Epithelial cell of proximal tubule (primary cell): ENCODE data around the gene SLC30A9. TPM values are rescaled to one million over a fixed set of nuclear protein-coding genes. Genes with fewer than 3 reads are reported as not detected.

ENCODE experiments used
- DNase-seq: peaks from one replicate; pipeline ENCODE4 v3.0.0-alpha.2; 2011; ENCODE audit warnings: low read depth
- H3K4me3 ChIP-seq: 2 replicates; pipeline ENCODE4 v1.5.1; 2011; ENCODE audit warnings: low read depth, mild to moderate bottlenecking, low read length
- total RNA-seq: library from RNA; depleted of rRNA; stranded (reverse); fragments of >200 nt; gene quantifications from 2 replicates; pipeline ENCODE4 v1.2.3, GENCODE V29; 2015
- TF ChIP-seq, protein P1 (sequence below): conservative IDR thresholded peaks from 2 replicates; pipeline ENCODE4 v1.5.1; 2012; ENCODE audit warnings: low read depth, mild to moderate bottlenecking, low read length

The SLC30A9 gene
- total RNA-seq, 1 donor from 2014 or later = 53.6 TPM

DNA sequence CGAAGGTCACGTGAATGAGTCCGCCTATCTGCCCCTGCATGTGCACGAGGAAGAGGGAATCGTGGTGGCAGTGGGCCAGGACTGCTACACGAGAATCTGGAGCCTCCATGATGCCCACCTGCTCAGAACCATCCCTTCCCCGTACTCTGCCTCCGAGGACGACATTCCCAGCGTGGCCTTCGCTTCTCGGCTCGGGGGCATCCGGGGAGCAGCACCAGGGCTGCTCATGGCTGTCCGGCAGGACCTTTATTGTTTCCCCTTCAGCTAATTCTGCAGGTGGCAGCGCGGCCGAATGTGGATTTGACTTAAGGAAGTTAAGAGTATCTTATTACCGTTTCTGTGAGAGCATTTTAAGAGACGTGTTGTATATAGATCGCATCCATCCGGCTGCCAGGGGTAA is 7.6 kb upstream of the SLC30A9 start:
- H3K4me3 ChIP-seq = no peak overlapping the region
- no peak for DNase-seq
- TF ChIP-seq, protein P1, sequence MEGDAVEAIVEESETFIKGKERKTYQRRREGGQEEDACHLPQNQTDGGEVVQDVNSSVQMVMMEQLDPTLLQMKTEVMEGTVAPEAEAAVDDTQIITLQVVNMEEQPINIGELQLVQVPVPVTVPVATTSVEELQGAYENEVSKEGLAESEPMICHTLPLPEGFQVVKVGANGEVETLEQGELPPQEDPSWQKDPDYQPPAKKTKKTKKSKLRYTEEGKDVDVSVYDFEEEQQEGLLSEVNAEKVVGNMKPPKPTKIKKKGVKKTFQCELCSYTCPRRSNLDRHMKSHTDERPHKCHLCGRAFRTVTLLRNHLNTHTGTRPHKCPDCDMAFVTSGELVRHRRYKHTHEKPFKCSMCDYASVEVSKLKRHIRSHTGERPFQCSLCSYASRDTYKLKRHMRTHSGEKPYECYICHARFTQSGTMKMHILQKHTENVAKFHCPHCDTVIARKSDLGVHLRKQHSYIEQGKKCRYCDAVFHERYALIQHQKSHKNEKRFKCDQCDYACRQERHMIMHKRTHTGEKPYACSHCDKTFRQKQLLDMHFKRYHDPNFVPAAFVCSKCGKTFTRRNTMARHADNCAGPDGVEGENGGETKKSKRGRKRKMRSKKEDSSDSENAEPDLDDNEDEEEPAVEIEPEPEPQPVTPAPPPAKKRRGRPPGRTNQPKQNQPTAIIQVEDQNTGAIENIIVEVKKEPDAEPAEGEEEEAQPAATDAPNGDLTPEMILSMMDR = no peak

DNA sequence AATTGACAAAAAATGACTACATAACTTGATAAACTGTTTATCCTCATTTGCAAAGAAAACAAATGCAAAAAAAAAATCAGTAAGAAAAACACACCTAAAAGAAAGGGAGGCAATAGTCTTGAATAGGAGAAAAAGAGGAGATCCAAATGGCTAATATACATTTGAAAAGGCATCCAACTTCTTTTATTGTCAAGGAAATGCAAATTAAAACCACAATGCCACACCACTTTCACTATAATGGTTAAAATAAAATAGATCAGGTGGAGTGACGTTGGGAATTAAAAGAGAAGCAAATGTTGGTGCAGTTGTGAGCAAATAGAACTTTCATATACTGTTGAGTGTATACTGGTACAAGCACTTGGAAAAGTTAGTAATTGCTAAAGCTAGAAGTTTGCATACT is 5.2 kb upstream of the SLC30A9 start:
- no peak for DNase-seq
- H3K4me3 ChIP-seq = no peak overlapping the region
- TF ChIP-seq, protein P1 = no peak

DNA sequence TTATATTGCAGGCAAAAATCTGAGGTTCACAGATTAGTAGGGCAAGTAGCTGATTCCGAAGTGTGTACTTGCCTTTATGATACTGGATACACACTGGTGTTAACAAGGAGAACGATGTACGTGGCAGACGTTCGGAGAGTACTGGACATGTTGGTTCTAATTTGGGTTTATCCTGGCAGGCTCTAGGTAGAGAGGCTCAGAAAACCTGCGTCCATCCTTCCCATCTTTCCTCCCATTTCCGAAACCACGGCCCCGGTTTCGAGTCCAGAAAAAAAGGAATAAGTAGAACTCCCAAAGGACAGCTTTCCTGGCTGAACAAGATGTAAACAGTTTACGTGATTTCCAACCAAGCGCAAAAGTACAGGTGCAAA is 351 bp upstream of the SLC30A9 start:
- H3K4me3 ChIP-seq = peak overlapping the region; percentile 98
- TF ChIP-seq, protein P1 = no peak
- DNase-seq = no peak

DNA sequence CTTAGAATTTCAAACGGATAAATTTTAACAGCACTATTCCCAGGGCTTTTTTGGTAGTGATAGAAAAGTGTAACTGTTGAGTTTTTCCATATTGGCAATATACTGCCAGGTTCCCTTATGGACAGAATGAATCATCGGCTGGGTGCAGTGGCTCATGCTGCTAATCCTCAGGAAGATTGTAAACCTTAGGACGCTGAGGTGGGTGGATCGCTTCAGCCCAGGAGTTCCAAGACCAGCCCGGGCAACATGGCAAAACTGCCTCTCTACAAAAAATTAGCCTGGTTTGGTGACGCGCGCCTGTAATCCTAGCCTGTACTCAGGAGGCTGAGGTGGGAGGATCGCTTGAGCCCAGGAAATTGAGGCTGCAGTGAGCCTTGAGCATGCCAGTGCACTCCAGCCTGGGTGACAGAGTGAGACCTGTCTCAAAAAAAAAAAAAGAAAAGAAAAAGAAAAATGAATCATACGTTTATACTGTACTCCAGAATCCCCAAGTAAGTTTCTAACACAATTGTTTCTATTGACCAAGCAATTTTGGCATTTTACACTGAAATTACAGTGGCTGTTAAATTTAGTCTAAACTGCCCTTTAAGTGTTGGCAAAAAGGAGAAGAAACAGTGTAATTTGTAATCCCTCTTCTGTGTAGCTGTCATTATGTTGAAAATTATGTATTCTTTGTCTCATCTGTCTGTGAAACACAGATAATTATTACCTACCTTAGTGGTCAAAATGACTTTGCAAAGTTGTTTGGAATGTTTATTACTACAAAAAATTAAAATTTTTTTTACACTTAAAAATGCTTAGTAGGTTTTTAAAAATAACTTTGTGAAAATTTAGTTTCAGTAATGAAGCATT is 1.8 kb downstream of the SLC30A9 start:
- DNase-seq = no peak
- H3K4me3 ChIP-seq = peak overlapping the region; percentile 98
- TF ChIP-seq, protein P1 = no peak

DNA sequence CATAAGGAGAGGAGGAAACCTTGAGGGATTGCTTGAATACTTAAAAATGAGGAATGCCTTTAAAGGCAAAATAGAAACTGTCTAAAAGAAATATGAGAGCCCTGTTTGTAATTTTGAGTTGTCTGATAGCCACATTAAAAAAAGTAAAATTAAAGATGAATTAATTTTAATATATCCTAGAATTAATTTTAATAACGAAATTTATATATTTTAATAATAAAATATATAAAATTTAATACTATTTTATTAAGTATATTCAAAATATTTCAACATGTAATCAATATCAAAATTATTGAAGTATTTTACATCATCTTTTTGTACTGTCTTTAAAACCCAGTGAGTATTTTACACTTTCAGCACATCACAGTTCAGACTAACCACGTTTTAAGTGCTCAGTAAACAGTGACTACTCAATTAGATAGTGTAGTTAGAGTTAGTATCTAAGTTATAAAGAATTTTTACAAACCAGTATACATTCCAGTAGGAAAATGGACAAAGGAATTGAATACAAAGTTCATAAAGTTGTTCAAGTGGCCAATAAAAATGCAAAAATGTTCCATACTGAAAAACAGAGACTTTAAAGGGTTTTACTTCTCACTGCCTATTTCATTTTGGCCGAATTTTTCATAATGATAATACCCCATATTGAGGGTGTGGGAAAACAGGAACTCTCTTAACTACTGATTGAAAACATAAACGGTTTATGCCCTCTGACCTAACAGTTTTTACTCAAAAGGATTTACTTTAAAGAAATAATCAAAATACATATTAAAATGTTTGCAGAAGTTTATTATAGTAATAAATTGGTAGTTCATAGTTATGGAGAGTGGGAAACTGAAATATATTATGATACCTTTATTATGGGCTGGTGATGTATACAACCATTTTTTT is 2.9 kb downstream of the SLC30A9 start:
- DNase-seq = no peak
- no peak overlapping the region for H3K4me3 ChIP-seq
- TF ChIP-seq, protein P1 = no peak

DNA sequence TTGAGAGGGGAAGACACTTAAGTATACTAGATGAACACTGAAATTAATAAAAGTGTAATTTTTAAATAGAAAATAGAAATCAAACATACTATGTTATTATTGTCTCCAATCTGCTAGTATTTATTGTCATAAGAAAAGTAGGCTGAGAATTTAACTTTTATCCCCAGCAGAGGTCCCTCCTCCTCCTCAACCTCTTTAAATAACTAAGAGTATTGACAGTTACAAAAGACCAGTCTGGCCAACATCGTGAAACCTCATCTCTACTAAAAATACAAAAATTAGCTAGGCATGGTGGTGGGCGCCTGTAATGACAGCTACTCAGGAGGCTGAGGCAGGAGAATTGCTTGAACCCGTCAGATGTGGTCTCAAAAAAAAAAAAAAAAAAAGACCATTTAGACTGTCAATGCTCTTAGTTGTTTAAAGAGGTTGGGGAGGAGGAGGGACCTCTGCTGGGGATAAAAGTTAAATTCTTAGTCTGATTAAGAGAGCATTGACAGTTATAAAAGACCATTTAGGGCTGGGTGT is 4.2 kb downstream of the SLC30A9 start:
- TF ChIP-seq, protein P1 = peak; percentile 5
- DNase-seq = no peak

More for the DNA sequence above, 4.2 kb downstream of the SLC30A9 start:
- H3K4me3 ChIP-seq = no peak overlapping the region
